Thyroid gland (tissue), 4 donors: ENCODE results near the gene ZNF584. TPM values are rescaled to one million over a fixed set of nuclear protein-coding genes. Genes with fewer than 3 reads are reported as not detected.

Experiments used
- DNase-seq, 2 donors: peaks; one replicate each; pipeline ENCODE4 v3.0.0-alpha.2; 2019
- H3K27ac ChIP-seq, 3 donors: fragments of 200-600 bp; sonication (generic); 1 replicate in 2 of 3; 2 replicates in 1 of 3; pipeline ENCODE4 v1.5.1; 2016 to 2019; ENCODE audit warnings: mild to moderate bottlenecking in 1 of 3, moderate library complexity in 1 of 3
- H3K27me3 ChIP-seq: fragments of 200-600 bp; sonication (generic); one replicate; pipeline ENCODE4 v1.5.1; 2019
- H3K36me3 ChIP-seq, 2 donors: fragments of 200-600 bp; sonication (generic); one replicate each; pipeline ENCODE4 v1.5.1; 2016 to 2019
- H3K4me1 ChIP-seq, 2 donors: fragments of 200-600 bp; sonication (generic); one replicate each; pipeline ENCODE4 v1.5.1; 2017 to 2019
- H3K4me3 ChIP-seq, 3 donors: fragments of 200-600 bp; sonication (generic); replicated peaks in 1 of 3; 1 replicate in 2 of 3; 2 replicates in 1 of 3; pipeline ENCODE4 v1.5.1; 2016; ENCODE audit warnings: mild to moderate bottlenecking in 1 of 3
- H3K9me3 ChIP-seq: fragments of 200-600 bp; sonication (generic); one replicate; pipeline ENCODE4 v1.5.1; 2017
- POLR2A ChIP-seq, 2 donors: fragments of 450-650 bp; IDR thresholded peaks; one replicate each; pipeline ENCODE4 v1.6.1; 2017; ENCODE audit warnings: antibody characterized with exemption in 2 of 2, mild to moderate bottlenecking in 2 of 2, moderate library complexity in 1 of 2
- WGBS, 2 donors: methylation state at CpG; one replicate each; pipeline ENCODE4 v1.1.5; 2017; 5-methylcytosine and 5-hydroxymethylcytosine counted together
- intact Hi-C: fragments of 100-400 bp; cut with DNase I; formaldehyde crosslinking; loops from one replicate; pipeline ENCODE4 v1.15.1; 2023
- total RNA-seq, 4 donors: library from RNA; depleted of rRNA; stranded (reverse); fragments of >200 nt; gene quantifications; one replicate each; pipeline ENCODE4 v1.2.3, GENCODE V29; 2016
- TF ChIP-seq, protein P1 (sequence below), 6 experiments: fragments of 200-600 bp in 3 of 6; fragments of 450-650 bp in 3 of 6; sonication (generic) in 3 of 6; IDR thresholded peaks; one replicate each; pipeline ENCODE4 v1.5.1; 2016 to 2019; ENCODE audit warnings: antibody characterized with exemption in 6 of 6, mild to moderate bottlenecking in 2 of 6, inconsistent platforms in 1 of 6, moderate library complexity in 1 of 6

ZNF584 gene
- total RNA-seq, 4 donors from 2014 or later: 10.1 to 31.1 (median 23.1) TPM

DNA sequence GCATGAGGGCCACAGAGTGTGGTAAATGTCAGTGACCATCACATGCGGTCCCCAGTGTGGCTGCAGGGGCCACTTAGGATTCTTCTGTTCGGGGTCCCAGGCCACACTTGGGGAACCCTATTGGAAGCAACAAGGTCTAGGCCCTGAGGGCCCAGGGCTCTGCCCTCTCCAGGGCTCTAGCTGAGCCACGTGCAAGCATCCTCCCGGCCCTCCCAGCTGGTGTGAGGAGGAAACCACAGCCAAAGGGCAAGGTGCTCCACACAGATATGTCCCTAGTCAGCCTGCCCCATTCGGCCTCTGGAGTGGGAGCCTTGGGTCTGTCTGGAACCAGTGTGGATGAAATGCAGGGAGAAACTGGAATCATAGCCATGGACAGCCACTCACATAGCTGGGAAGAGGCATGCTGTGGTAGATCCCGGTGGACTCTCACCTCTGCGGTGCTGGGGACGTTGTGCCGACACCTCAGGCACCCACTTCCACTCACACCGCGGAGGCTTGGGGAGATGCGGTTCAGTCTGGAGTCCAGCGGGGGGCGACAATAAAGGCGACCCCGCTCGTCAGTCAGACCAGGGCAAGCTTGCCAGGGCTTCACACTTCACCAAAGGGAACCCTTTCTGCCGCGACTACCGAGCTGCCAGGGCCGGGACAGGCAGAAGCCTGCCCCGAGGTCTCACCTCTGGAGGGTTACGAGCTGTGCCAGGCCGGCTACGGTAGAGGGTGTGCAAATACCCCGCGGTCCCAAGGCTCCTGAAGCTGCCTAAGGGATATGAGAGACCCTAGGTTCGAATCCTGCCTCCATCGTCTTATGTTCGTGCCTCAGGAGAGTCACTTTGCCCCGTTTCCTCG is 41.6 kb upstream of the ZNF584 start:
- Histone ChIP-seq H3K4me3 (no peak overlapping the region), H3K27ac (no peak overlapping the region), H3K4me1 (peaks cover 0 to 1% of the 10 kb centered on the region in 2 donors), H3K9me3 (no peaks in the 10 kb centered on the region), H3K27me3 (no peaks in the 10 kb centered on the region), H3K36me3 (no peaks in the 10 kb centered on the region)
- intact Hi-C loops: no loop called here
- no peak for TF ChIP-seq POLR2A (IDR thresholded peaks at IDR 0.05)
- TF ChIP-seq, protein P1, sequence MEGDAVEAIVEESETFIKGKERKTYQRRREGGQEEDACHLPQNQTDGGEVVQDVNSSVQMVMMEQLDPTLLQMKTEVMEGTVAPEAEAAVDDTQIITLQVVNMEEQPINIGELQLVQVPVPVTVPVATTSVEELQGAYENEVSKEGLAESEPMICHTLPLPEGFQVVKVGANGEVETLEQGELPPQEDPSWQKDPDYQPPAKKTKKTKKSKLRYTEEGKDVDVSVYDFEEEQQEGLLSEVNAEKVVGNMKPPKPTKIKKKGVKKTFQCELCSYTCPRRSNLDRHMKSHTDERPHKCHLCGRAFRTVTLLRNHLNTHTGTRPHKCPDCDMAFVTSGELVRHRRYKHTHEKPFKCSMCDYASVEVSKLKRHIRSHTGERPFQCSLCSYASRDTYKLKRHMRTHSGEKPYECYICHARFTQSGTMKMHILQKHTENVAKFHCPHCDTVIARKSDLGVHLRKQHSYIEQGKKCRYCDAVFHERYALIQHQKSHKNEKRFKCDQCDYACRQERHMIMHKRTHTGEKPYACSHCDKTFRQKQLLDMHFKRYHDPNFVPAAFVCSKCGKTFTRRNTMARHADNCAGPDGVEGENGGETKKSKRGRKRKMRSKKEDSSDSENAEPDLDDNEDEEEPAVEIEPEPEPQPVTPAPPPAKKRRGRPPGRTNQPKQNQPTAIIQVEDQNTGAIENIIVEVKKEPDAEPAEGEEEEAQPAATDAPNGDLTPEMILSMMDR (IDR thresholded peaks at IDR 0.05): no peak
- no peak for DNase-seq
- 94 to 96% methylated on average over 30 to 32 of the region's 32 CpGs for WGBS, 2 donors

GRCh38 chr19:58367698-58368454 is 40.6 kb upstream of the ZNF584 start:
- no peak for TF ChIP-seq POLR2A (IDR thresholded peaks at IDR 0.05)
- TF ChIP-seq, protein P1 (IDR thresholded peaks at IDR 0.05): no peak
- no peak for DNase-seq
- Histone ChIP-seq H3K4me1 (peaks cover 0 to 6% of the 10 kb centered on the region in 2 donors), H3K9me3 (no peaks in the 10 kb centered on the region), H3K27me3 (no peaks in the 10 kb centered on the region), H3K36me3 (no peaks in the 10 kb centered on the region), H3K27ac (no peak overlapping the region), H3K4me3 (no peak overlapping the region)
- intact Hi-C loops: no loop called here
- WGBS, 2 donors: 84% methylated on average over 36 to 105 of the region's 106 CpGs

- intact Hi-C loops: no loop called here
- Histone ChIP-seq H3K27ac (no peak overlapping the region), H3K4me1 (peaks cover 0 to 9% of the 10 kb centered on the region in 2 donors), H3K9me3 (no peaks in the 10 kb centered on the region), H3K36me3 (no peaks in the 10 kb centered on the region), H3K4me3 (no peak overlapping the region), H3K27me3 (no peaks in the 10 kb centered on the region)
- 93 to 100% methylated on average over 1 to 37 of the region's 68 CpGs for WGBS, 2 donors
- no peak for DNase-seq
- TF ChIP-seq POLR2A (IDR thresholded peaks at IDR 0.05): no peak
- TF ChIP-seq, protein P1 (IDR thresholded peaks at IDR 0.05): no peak
These were observed 39.7 kb upstream of the ZNF584 start for GRCh38 chr19:58368561-58369360.

DNA sequence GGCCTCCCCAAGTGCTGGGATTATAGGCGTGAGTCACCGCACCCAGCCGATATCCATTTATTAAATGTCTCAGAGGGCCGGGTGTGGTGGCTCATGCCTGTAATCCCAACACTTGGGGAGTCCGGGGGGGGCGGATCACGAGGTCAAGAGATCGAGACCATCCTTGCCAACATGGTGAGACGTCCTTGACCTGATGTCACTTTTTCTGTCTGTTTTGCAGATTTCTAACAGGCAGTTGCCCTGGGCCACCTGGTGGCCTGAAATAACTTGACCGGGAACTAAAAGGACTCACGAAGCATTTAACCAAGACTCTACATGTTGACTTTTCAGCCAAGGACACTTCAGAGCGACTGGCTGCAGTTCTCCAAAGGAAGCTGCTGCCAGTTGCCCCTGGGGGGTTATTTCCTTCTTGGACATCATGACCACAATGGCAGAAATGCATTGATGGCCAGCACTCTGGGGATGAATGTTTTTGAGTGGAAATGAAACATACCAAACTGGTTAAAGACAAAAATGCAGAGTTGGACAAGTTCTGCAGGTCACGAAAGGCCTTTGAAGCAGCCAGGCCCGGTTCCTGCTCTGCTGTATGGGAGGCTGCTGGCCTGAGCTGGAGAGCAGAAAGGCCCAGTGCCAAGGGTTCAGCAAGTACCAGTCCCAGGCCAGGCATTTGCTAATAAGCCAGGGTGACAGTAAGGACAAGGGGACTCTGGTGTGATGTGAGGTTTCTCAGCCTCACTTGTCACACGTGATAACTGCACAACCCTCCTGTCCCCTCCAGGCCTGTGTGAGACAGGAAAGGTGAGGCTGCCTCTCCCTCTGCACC is 35.9 kb upstream of the ZNF584 start:
- H3K36me3 ChIP-seq: no peaks in the 10 kb centered on the region
- intact Hi-C loops: no loop called here
- no peaks in the 10 kb centered on the region for H3K9me3 ChIP-seq
- 46 to 57% methylated on average over 9 to 15 of the region's 15 CpGs for WGBS, 2 donors
- DNase-seq: peak; percentile 48 to 53
- TF ChIP-seq, protein P1 (IDR thresholded peaks at IDR 0.05): peak in 2 of 6 experiments; percentile 23 to 30
- no peak for TF ChIP-seq POLR2A (IDR thresholded peaks at IDR 0.05)
- H3K27me3 ChIP-seq: no peaks in the 10 kb centered on the region
- no peak overlapping the region for H3K4me3 ChIP-seq
- H3K27ac ChIP-seq: no peak overlapping the region
- peaks cover 0 to 9% of the 10 kb centered on the region in 2 donors for H3K4me1 ChIP-seq
